GM13976 (cell line): ENCODE data around the gene SLC34A1.
A peak's percentile ranks its signal among the peaks of the same experiment; 100 is the strongest.

Source experiments
- DNase-seq: peaks from one replicate; pipeline ENCODE4 v3.0.0; 2012; ENCODE audit warnings: low spot score
- in situ Hi-C: fragments of 300-500 bp; cut with MboI; formaldehyde crosslinking; loops from one replicate; pipeline ENCODE4 v1.12.0; 2022; ENCODE audit warnings: low sequenced_read_pairs, mixed read lengths, inconsistent platforms; ENCODE audit not compliant: unreplicated experiment
- TF ChIP-seq, protein P1 (sequence below): IDR thresholded peaks from 2 replicates; pipeline ENCODE4 v1.5.1; 2012; ENCODE audit warnings: borderline replicate concordance, mild to moderate bottlenecking; ENCODE audit not compliant: insufficient read depth; ENCODE audit errors: extremely low read depth, missing control alignments, control extremely low read depth

The SLC34A1 gene

DNA sequence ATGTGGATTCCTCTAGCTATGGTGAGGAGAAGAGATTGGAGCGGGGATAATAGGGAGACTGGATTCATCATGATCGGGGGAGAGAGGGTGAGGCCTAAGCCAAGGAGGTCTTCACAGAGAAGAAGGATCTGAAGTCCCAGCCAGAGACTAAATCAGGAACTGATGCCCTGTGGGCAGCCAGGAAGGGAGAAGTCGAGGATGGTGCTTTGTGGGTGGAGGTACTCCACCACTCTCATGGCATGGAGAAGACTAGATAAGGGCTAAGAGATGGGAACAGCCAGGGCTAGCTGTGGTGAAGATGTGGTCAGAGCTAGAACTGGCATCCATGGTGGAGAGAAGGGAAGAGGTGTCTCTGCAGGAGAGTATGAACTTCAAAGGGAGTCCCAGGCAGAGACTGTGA, 29.5 kb upstream of the SLC34A1 start:
- no peak for DNase-seq
- in situ Hi-C loops, result no loop called here
- TF ChIP-seq, protein P1, sequence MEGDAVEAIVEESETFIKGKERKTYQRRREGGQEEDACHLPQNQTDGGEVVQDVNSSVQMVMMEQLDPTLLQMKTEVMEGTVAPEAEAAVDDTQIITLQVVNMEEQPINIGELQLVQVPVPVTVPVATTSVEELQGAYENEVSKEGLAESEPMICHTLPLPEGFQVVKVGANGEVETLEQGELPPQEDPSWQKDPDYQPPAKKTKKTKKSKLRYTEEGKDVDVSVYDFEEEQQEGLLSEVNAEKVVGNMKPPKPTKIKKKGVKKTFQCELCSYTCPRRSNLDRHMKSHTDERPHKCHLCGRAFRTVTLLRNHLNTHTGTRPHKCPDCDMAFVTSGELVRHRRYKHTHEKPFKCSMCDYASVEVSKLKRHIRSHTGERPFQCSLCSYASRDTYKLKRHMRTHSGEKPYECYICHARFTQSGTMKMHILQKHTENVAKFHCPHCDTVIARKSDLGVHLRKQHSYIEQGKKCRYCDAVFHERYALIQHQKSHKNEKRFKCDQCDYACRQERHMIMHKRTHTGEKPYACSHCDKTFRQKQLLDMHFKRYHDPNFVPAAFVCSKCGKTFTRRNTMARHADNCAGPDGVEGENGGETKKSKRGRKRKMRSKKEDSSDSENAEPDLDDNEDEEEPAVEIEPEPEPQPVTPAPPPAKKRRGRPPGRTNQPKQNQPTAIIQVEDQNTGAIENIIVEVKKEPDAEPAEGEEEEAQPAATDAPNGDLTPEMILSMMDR, result no peak

DNA sequence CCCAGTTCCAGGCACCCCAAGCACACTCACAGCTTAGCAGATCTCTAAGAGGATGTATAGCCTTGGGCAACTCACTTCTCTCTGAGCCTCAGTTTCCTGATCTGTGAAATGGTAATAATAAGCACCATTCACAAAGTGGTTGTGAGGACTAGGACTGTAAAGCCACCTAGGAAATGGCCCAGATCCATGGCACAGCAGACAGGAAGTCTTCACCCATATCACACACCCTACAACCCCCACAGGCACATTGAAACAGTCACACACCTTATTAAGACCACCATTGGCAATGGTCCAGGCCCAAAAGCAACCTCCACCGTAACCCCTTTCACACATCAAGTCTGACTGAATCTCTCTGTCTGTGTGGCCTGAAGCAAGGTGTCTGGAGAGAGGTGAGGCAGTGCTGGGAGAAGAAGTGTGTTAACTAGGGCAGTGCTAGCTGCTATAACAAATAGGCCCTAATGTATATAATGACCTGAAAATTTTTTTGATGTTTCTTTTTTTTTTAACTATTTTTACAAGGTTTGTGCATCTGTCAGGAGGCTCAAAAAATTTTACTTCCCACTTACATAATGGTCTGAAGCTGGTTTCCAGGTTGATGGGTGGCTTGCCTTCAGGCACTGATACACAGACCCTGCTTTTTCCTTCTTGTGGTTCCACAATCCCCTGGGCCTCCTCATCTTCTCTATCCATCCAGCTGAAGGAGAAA, 28.9 kb upstream of the SLC34A1 start:
- TF ChIP-seq, protein P1, result no peak
- in situ Hi-C loops, result no loop called here

DNA sequence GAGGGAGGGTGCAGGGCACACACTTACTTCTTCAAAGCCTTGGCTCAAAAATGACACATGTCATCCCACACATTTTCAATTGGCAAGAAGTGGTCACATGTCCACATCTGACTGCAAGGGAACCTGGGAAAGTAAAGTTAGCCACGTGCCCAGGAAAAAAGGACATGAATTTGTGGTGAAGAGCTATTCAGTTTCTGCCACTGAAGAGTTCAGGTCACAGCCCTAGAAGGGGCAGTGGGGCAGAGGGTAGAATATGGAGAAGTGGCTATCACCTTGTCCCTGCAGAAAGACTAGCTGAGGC, 28.4 kb upstream of the SLC34A1 start:
- in situ Hi-C loops, result no loop called here
- no peak for DNase-seq
- TF ChIP-seq, protein P1, result no peak

More for the DNA sequence above, 28.9 kb upstream of the SLC34A1 start:
- DNase-seq, result no peak

DNA sequence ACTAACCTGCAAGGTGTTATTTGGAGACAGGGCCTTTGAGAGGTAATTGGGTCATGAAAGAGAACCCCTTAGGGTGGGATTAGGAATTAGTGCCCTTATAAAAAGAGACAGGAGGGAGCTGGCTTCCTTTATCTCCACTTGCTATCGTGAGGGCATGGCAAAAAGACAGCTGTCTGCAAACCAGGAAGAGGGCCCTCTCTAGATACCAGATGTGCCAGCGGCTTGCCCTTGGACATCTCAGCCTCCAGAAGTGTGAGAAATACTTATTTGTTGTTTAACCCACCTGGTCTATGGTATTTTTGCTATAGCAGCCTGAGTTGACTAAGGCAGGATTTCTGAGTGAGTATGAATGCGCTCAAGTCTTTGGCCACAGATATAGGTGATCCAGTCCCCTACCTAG, 27.5 kb upstream of the SLC34A1 start:
- in situ Hi-C loops, result no loop called here
- no peak for DNase-seq
- TF ChIP-seq, protein P1, result no peak

DNA sequence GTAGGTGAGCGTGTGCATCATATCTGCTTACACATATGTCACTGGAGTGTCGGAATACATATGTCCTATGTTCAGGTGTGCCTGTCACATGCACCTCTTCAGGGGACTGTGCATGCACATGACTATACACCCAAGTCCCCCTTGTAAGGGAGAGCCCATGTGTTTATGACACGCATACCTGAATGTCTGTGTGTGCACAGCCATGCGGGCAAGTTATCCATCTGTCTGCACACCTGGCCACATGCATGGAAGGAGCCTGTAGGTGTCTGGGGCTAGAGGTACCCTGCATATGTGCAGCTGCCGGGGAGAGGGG, 27.1 kb upstream of the SLC34A1 start:
- in situ Hi-C loops, result no loop called here
- TF ChIP-seq, protein P1, result no peak
- no peak for DNase-seq

DNA sequence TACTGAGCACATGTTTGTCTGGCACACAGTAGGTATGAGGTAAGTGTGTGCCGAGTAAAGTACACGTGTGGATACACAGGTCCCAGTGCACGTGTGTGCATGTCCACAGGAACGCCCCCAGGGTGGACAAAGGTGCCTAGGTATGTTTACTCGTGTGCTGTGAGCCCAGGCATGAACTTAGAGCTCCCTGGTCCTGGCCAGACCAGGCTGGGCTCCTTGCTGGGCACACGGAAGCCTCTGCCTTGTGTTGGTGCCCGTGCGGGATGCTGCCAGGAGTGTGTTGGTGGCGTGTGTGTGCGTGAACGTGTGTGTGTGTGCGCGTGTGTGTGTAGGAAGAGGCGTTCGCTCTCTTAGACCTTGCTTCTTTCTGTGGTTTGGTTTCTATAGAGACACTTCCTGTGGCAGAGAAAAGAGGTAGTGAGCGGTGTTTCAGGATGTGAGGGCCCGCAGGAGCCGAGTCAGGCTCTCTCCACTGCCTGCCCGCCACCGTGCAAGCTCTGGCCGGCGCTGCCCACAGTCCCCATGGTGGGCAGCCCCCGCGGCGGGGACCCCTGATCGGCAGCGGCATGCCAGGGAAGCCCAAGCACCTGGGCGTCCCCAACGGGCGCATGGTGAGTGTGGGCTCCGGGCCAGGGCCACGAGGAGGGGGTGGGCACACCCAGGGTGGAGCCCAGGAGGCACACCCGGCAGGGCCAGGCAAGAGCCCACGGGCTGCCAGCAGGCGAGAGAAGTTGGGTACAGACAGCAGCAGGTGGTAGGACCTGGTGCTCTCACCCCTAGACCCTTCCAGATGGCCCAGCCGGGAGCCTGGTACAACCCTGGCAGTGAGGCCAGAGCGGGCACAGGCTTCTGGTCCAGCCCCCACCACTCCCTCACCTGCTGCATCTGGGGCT, 26.5 kb upstream of the SLC34A1 start, which contains the start of gene RGS14:
RGS14 (plus strand) TSS at position 466 of the 893 bp plus-strand sequence; CDS start at position 567, 101 bp downstream.
- in situ Hi-C loops, result no loop called here
- TF ChIP-seq, protein P1, result no peak
- peak; percentile 93 for DNase-seq
